Measurements from ENCODE around the gene TOMM70.
"Not testable (repeated sequence)": the region's sequence is repeated elsewhere in the genome, so short reads cannot be mapped to it uniquely, and the experiment has no call there.

Gene TOMM70

DNA sequence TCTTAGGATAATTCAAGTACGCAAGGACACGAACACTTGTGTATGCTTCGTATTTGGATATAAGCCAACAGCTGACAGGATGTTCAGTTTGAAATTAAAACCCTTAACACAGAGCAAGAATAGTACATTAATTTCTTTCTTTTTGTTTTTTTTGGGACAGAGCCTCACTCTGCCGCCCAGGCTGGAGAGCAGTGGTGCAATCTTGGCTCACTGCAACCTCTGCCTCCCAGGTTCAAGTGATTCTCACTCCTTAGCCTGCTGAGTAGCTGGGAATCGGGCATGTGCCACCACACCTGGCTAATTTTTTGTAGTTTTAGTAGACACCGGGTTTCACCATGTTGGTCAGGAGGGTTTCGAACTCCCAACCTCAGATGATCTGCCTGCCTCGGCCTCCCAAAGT lies 32.4 kb downstream of the TOMM70 start:
- DNase-seq (ENCODE audit: insufficient read length, low spot score) (no peak), FAIRE-seq (no peak)

GRCh38 chr3:100366424-100366823 lies 34.5 kb downstream of the TOMM70 start:
- FAIRE-seq (no peak), DNase-seq (ENCODE audit: insufficient read length, low spot score) (no peak)

DNA sequence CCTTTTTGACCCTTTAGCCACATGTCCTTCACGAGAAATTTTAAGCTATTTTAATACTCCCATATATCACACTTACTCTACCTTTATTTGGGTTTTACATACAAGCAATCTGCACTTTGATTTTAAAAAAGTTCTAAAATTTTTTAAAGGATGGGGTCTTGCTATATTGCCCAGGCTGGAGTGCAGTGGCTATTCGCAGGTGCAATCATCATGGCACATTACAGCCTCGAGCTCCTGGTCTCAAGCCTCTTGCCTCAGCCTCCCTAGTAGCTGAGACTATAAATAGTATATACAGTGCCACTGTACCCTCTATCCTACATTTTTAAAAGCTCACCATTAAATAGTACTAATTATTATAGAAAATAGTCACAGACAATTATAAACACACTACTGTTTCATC lies 36.5 kb downstream of the TOMM70 start:
- FAIRE-seq (no peak), DNase-seq (ENCODE audit: insufficient read length, low spot score) (no peak)

DNA sequence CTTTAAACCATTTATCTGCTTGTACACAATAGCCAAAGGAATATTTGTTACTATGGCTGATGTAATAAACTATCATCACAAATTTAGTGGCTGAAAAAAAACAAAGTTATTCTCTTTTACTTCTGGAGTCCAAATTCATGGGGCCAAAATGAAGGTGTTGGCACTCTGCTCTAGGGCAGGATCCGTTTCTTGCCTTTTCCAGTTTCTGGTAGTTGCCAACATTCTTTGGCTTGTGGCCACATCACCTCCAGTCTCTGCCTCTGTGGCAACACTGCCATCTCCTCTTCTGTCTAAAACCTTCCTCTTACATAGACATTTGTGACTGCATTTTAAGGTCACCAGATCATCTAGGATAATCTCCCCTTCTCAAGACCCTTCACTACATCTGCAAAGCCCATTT lies 39.0 kb downstream of the TOMM70 start:
- DNase-seq (ENCODE audit: insufficient read length, low spot score) (no peak), FAIRE-seq (no peak)

DNA sequence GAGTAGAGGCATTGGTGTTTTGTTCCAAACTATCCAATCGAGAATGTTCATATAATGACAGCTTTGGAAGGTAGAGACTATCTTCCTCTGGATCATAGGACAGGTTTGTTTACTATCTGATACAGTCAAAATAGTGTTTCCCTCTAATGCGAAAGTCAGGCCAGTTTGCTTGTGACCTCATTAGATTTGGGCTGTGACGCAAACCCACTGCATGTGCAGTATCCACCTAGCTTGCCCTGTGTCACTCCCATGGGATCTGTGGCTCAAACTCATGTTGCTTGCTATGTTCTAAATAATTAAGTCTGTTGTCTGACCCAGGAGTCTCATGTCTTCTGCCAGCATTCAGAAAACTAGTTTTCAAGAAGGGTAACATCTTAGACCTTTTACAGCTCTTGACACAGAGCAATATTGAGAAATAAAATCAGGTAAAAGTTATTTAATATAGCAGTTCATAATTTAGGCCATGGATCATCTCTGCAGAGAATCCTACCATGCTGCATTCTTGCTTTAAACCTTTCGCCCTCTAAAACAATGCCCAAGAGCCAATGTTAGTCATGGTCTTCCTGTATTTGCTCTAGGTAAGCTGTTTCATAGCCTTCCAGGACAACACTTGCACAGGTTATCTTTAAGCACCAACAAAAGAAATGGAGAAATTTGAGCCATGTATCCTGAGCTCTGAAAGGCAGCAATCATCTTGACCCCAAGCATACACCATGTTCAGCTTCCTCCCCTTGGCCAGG lies 40.0 kb downstream of the TOMM70 start:
- DNase-seq (ENCODE audit: insufficient read length, low spot score), result no peak
- FAIRE-seq, result no peak

DNA sequence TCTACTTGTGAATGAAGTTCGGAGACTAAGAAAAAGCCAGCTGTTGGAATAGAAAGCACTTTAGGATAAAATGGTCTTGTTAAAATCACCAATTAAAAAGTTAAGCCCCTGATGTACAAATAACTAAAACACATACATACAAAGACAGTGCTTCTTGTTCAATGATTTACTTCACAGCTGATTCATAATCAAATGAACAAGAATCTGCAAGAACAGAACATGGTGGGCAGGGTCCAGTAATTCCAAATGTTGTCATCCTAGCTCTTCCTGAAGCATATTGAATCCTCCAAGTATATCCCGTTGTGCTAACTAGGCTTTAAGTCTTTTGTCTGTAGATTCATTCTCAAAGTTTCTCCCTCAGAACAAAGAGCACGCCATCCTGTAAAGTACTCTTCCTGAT lies 41.9 kb downstream of the TOMM70 start:
- FAIRE-seq (no peak), DNase-seq (ENCODE audit: insufficient read length, low spot score) (no peak)

- no peak for FAIRE-seq
- DNase-seq (ENCODE audit: insufficient read length, low spot score), result no peak
Measured at GRCh38 chr3:100358413-100358812, 42.5 kb downstream of the TOMM70 start.

- no peak for FAIRE-seq
- DNase-seq (ENCODE audit: insufficient read length, low spot score), result no peak
Measured at GRCh38 chr3:100354850-100355249, 46.0 kb downstream of the TOMM70 start.

GRCh38 chr3:100352296-100353231 lies 48.3 kb downstream of the TOMM70 start:
- no peak for DNase-seq (ENCODE audit: insufficient read length, low spot score)
- no peak for FAIRE-seq

GRCh38 chr3:100351770-100352169 lies 49.1 kb downstream of the TOMM70 start:
- not testable (repeated sequence) for FAIRE-seq; DNase-seq (ENCODE audit: insufficient read length, low spot score)

GRCh38 chr3:100348727-100349126 lies 52.2 kb downstream of the TOMM70 start:
- DNase-seq (ENCODE audit: insufficient read length, low spot score), result no peak
- FAIRE-seq, result no peak

GRCh38 chr3:100340527-100340926 lies 60.4 kb downstream of the TOMM70 start:
- no peak for FAIRE-seq
- no peak for DNase-seq (ENCODE audit: insufficient read length, low spot score)

DNA sequence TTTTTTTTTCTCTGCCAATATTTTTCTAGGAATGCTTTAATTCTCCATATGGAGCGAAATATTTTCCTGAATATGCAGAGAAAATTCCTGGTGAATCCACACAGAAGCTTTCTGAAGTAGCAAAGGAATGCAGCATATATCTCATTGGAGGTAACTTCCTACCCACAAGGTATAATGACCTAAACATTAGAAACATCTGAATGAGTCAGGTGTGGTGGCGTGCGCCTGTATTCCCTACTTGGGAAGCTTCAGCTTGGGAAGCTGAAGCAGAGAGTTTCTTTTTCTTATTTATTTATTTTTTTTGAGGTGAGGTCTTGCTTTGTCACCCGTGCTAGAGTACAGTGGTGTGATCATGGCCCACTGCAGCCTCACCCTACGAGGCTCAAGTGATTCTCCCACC lies 61.1 kb downstream of the TOMM70 start:
- DNase-seq (ENCODE audit: insufficient read length, low spot score) (no peak), FAIRE-seq (no peak)

DNA sequence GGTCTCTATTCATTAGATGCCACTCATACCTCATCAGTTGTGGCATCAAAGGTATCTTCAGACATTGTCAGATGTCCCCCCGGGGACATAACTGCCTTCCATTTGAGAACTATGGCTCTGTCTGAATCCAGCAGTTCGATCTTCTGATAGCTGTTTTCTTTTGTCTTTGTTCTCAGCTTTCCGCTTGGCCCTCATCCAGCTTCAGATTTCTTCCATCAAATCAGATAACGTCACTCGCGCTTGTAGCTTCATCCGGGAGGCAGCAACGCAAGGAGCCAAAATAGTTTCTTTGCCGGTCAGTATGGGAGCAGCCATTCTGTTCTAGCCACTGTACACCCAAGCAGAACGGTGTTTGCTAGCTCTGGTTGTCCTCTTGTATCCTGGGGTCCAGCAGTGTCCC lies 62.0 kb downstream of the TOMM70 start:
- no peak for DNase-seq (ENCODE audit: insufficient read length, low spot score)
- no peak for FAIRE-seq

- not testable (repeated sequence) for FAIRE-seq; DNase-seq (ENCODE audit: insufficient read length, low spot score)
Measured at GRCh38 chr3:100336229-100336628, 64.7 kb downstream of the TOMM70 start.

DNA sequence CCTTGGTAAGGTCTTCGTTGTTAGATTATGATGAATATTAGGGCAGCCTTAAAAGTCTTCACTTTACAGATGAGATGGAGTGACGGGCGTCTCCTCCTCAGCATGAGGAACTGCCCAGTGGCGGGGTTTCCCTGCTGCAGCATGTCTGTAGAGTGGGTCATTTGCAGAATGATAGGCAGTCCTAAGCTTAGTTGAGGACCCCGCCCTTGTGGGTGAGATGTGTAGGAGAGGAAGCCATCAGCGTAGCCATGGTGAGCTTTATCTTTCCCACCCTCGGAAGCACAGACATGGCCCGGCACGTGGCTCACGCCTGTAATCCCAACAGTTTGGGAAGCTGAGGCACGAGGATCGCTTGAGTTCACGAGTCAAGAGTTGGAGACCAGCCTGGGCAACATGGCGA lies 65.5 kb downstream of the TOMM70 start:
- no peak for FAIRE-seq
- DNase-seq (ENCODE audit: insufficient read length, low spot score), result peak; percentile 24

DNA sequence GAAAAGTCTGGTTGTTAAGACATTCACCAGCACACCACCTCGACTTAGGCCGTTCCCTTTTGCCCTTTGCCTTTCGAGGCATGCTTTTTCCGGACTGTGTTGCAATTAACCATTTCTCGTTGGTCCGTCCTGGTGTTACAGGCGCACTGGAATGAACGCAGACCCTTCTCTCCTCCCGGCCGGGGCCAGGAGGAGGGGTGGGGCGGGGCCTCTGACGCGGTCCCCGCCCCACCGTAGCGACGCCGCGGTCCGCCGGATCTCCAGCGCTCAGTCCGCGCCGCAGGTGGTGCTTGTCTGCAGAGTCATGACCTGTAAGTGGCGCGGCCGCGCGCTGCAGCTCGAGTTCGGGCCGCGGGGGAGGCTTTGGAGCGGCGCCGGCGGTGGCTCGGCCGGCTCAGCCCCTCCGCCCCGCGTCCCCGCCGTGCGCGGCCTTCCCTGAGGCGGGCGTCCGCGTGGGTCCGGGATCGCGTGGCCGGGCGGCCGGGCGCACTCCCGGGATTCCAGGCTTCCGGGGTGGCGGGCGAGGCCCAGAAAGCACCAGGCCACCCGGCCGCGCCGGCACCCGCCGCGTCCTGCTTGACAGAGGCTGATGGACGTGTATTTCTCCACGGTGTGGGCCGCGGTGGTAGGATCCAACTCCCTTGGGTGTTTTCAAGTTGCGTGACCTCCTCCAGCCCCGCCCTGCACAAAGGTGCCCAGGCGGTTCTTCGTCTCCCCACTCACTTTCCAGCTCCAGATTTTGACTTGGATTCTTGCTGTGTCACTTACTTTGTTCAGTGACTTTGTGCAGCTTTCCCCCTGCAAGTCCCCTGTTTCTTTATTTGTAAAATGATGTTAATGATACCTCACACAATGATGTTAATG lies 66.2 kb downstream of the TOMM70 start, which contains the start of gene NIT2:
NIT2 (plus strand) TSS at position 270 of the 864 bp plus-strand sequence; CDS start at position 305, 35 bp downstream.
- DNase-seq (ENCODE audit: insufficient read length, low spot score), result peak; percentile 91
- peak; percentile 59 for FAIRE-seq

- DNase-seq (ENCODE audit: insufficient read length, low spot score), result no peak
- no peak for FAIRE-seq
Measured at GRCh38 chr3:100333970-100334487, 66.9 kb downstream of the TOMM70 start.

GRCh38 chr3:100333051-100333450 lies 67.8 kb downstream of the TOMM70 start:
- FAIRE-seq (no peak), DNase-seq (ENCODE audit: insufficient read length, low spot score) (no peak)

- FAIRE-seq, result no peak
- no peak for DNase-seq (ENCODE audit: insufficient read length, low spot score)
Measured at GRCh38 chr3:100331660-100332059, 69.2 kb downstream of the TOMM70 start.

All from HTR-8/SVneo (cell line).